HL-60 (cell line): ENCODE data around the gene OR56A1.

Source experiments
- DNase-seq, 2 experiments: peaks; one replicate each; pipeline ENCODE4 v3.0.0-alpha.2; 2010 to 2020; ENCODE audit warnings: low read depth in 1 of 2, low spot score in 1 of 2
- H3K27ac ChIP-seq: fragments of 250-450 bp; sonication (Bioruptor Pico); replicated peaks from 2 replicates; pipeline ENCODE4 v1.5.1; 2020; ENCODE audit warnings: mild to moderate bottlenecking, moderate library complexity
- H3K27me3 ChIP-seq: fragments of 250-450 bp; sonication (Bioruptor Pico); 2 replicates; pipeline ENCODE4 v1.5.1; 2021; ENCODE audit warnings: mild to moderate bottlenecking, moderate library complexity; ENCODE audit not compliant: insufficient read depth, poor library complexity, severe bottlenecking
- H3K4me3 ChIP-seq: replicated peaks from 2 replicates; pipeline ENCODE4 v1.5.1; 2011; ENCODE audit warnings: mild to moderate bottlenecking, control low read depth, low read length; ENCODE audit not compliant: insufficient read depth
- CTCF ChIP-seq: IDR thresholded peaks from one replicate; pipeline ENCODE4 v1.5.1; 2011; ENCODE audit warnings: low read length, control low read depth, inconsistent platforms; ENCODE audit not compliant: insufficient read depth
- GABPA ChIP-seq: IDR thresholded peaks from 2 replicates; pipeline ENCODE4 v1.6.1; 2012; ENCODE audit warnings: low read depth
- POLR2AphosphoS5 ChIP-seq: IDR thresholded peaks from 2 replicates; pipeline ENCODE4 v1.6.1; 2012; ENCODE audit warnings: low read depth
- REST ChIP-seq: IDR thresholded peaks from 2 replicates; pipeline ENCODE4 v1.6.1; 2012; ENCODE audit warnings: low read depth; ENCODE audit not compliant: insufficient replicate concordance
- SPI1 ChIP-seq: IDR thresholded peaks from 2 replicates; pipeline ENCODE4 v1.6.1; 2012; ENCODE audit warnings: low read depth, mild to moderate bottlenecking, borderline replicate concordance

Gene OR56A1

GRCh38 chr11:6067502-6067901 is 36.9 kb upstream of the OR56A1 start:
- Histone ChIP-seq H3K4me3 (no peak overlapping the region), H3K27me3 (no peaks in the 10 kb centered on the region), H3K27ac (no peak overlapping the region)
- DNase-seq: no peak
- no peak for TF ChIP-seq CTCF
- TF ChIP-seq POLR2AphosphoS5: no peak
- no peak for TF ChIP-seq GABPA
- no peak for TF ChIP-seq REST
- TF ChIP-seq SPI1: no peak

- no peaks in the 10 kb centered on the region for H3K27me3 ChIP-seq
- no peak for TF ChIP-seq SPI1
- no peak for TF ChIP-seq POLR2AphosphoS5
- no peak for TF ChIP-seq GABPA
- no peak for TF ChIP-seq REST
- no peak for TF ChIP-seq CTCF
These were observed 32.3 kb upstream of the OR56A1 start for GRCh38 chr11:6062691-6063358.

GRCh38 chr11:6061475-6061874 is 30.9 kb upstream of the OR56A1 start:
- no peak overlapping the region for H3K27ac ChIP-seq
- TF ChIP-seq SPI1: no peak
- no peak for TF ChIP-seq REST
- TF ChIP-seq GABPA: no peak
- no peak for TF ChIP-seq CTCF
- no peak for TF ChIP-seq POLR2AphosphoS5
- no peak overlapping the region for H3K4me3 ChIP-seq
- DNase-seq: no peak
- no peaks in the 10 kb centered on the region for H3K27me3 ChIP-seq

More at GRCh38 chr11:6062691-6063358, 32.3 kb upstream of the OR56A1 start:
- no peak overlapping the region for H3K27ac ChIP-seq
- H3K4me3 ChIP-seq: no peak overlapping the region
- no peak for DNase-seq
